ENCODE data around the gene SLC4A8.

GRCh38 chr12:51538149-51538548 lies 113.5 kb downstream of the SLC4A8 start:
- TF ChIP-seq CTCF (IDR thresholded peaks at IDR 0.05; ENCODE audit: low read depth, low read length, poor library complexity, severe bottlenecking): no peak
- TF ChIP-seq EZH2phosphoT487 (IDR thresholded peaks at IDR 0.05; ENCODE audit: borderline replicate concordance, low read length): no peak

Data from DOHH2 (cell line).